Bronchial epithelial cell (primary cell): ENCODE measurements around the gene RAET1E. TPM values are rescaled to one million over a fixed set of nuclear protein-coding genes. Genes with fewer than 3 reads are reported as not detected.
"Not testable (repeated sequence)": the region's sequence is repeated elsewhere in the genome, so short reads cannot be mapped to it uniquely, and the experiment has no call there.

Experiments used
- DNase-seq: peaks from one replicate; pipeline ENCODE4 v3.0.0-alpha.2; 2010; ENCODE audit warnings: low read depth
- FAIRE-seq: peaks from 2 replicates; lab custom pipeline; 2011; peaks lifted over from hg19 to GRCh38; lab: Jason Lieb, UNC
- H3K27me3 ChIP-seq: 2 replicates; pipeline ENCODE4 v1.5.1; 2011; ENCODE audit warnings: low read length; ENCODE audit not compliant: control insufficient read depth, insufficient read depth
- H3K36me3 ChIP-seq: 2 replicates; pipeline ENCODE4 v1.5.1; 2011; ENCODE audit warnings: low read length; ENCODE audit not compliant: control insufficient read depth, insufficient read depth
- H3K4me3 ChIP-seq: 2 replicates; pipeline ENCODE4 v1.5.1; 2011; ENCODE audit warnings: mild to moderate bottlenecking, low read depth, low read length, control low read depth
- CTCF ChIP-seq: IDR thresholded peaks from 2 replicates; pipeline ENCODE4 v1.5.1; 2011; ENCODE audit warnings: mild to moderate bottlenecking, moderate library complexity, low read length, control low read depth, inconsistent platforms; ENCODE audit not compliant: insufficient read depth, severe bottlenecking
- total RNA-seq: library from RNA; depleted of rRNA; stranded (reverse); fragments of >200 nt; gene quantifications from 2 replicates; pipeline ENCODE4 v1.2.1, GENCODE V29; 2014

The RAET1E gene
- total RNA-seq, 1 donor from 2014 or later, result 19.0 TPM

GRCh38 chr6:149913540-149914240 lies 15.8 kb upstream of the RAET1E start:
- Histone ChIP-seq H3K4me3 (no peak overlapping the region), H3K27me3 (no peaks in the 10 kb centered on the region), H3K36me3 (peaks cover 10% of the 10 kb centered on the region)
- peak; percentile 86 for FAIRE-seq
- no peak for TF ChIP-seq CTCF
- no peak for DNase-seq

- Histone ChIP-seq H3K27me3 (no peaks in the 10 kb centered on the region), H3K36me3 (peaks cover 7% of the 10 kb centered on the region), H3K4me3 (no peak overlapping the region)
- no peak for TF ChIP-seq CTCF
- DNase-seq (peak; percentile 23), FAIRE-seq (no peak)
Observed at GRCh38 chr6:149913085-149913484, 15.2 kb upstream of the RAET1E start.

- H3K27me3 ChIP-seq, DNase-seq, H3K4me3 ChIP-seq, FAIRE-seq, H3K36me3 ChIP-seq: not testable (repeated sequence)
Observed at GRCh38 chr6:149912680-149913079, 14.8 kb upstream of the RAET1E start.

- H3K27me3 ChIP-seq, result no peaks in the 10 kb centered on the region
- FAIRE-seq (no peak), DNase-seq (no peak)
- no peaks in the 10 kb centered on the region for H3K36me3 ChIP-seq
- H3K4me3 ChIP-seq, result no peak overlapping the region
- TF ChIP-seq CTCF, result no peak
Observed at GRCh38 chr6:149910721-149911151, 12.8 kb upstream of the RAET1E start.

GRCh38 chr6:149909701-149910470 lies 12.0 kb upstream of the RAET1E start:
- no peak overlapping the region for H3K4me3 ChIP-seq
- FAIRE-seq, result no peak
- no peak for DNase-seq
- H3K27me3 ChIP-seq, result no peaks in the 10 kb centered on the region
- no peaks in the 10 kb centered on the region for H3K36me3 ChIP-seq
- TF ChIP-seq CTCF, result no peak

GRCh38 chr6:149908480-149908879 lies 10.6 kb upstream of the RAET1E start:
- not testable (repeated sequence) for FAIRE-seq, DNase-seq

More at GRCh38 chr6:149908480-149908879, 10.6 kb upstream of the RAET1E start:
- not testable (repeated sequence) for H3K36me3 ChIP-seq, H3K4me3 ChIP-seq, H3K27me3 ChIP-seq
